Umbilical cord (tissue), 2 donors: ENCODE results near the gene CACNB4. TPM values are rescaled to one million over a fixed set of nuclear protein-coding genes. Genes with fewer than 3 reads are reported as not detected.
A peak's percentile ranks its signal among the peaks of the same experiment; 100 is the strongest.

Experiments used
- DNase-seq: peaks from one replicate; pipeline ENCODE4 v3.0.0-alpha.2; 2015; ENCODE audit warnings: low spot score
- total RNA-seq: library from RNA; depleted of rRNA; stranded (reverse); fragments of >200 nt; gene quantifications from one replicate; pipeline ENCODE4 v1.2.3, GENCODE V29; 2014; ENCODE audit warnings: low replicate concordance; ENCODE audit not compliant: insufficient read depth

CACNB4 gene
- total RNA-seq, 1 donor from 2014 or later: 40.2 TPM

DNA sequence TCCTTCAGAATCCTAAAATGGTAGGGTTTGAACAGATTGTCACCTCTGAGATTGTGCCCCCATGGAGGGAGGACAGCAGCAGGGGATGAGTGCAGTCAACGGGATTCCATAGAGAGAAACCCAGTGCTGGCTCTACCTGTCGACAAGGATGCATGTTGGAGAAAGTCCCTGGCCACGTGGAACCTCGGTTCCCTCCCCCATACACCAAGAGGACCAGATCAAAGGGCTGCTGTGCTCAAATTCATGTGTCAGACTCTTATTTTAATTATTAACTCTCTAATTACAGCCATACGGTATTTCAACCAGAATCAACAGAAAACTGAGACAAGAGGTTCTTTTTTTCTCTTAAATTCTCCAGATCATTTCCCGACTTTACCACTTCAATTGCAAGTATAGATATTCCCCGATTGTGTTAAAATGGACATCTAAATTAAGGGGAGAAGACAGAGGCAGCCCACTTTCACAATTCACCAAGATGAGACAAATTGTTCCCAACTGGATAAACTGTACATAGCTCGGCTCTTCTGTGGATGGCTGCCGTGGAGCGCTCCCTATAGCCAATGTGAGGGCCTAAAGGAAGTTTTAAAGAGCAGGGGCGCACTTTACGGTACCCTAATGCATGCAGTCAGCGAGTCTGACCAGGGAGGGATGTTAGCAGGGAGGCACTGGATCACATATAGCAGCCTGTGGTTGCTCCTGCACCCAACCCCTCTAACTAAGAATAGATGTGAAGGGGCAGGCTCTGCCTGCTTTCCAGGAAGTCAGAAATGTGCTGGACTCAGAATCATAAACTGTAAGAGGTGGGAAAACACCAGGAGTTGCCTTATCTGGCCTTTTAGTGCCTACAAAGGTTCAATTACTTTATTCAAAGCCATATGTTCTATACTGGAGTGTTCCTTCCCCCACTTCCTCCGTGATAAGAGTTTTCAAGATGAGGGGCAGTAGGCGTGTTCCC, 123.1 kb downstream of the CACNB4 start:
- DNase-seq: no peak

DNA sequence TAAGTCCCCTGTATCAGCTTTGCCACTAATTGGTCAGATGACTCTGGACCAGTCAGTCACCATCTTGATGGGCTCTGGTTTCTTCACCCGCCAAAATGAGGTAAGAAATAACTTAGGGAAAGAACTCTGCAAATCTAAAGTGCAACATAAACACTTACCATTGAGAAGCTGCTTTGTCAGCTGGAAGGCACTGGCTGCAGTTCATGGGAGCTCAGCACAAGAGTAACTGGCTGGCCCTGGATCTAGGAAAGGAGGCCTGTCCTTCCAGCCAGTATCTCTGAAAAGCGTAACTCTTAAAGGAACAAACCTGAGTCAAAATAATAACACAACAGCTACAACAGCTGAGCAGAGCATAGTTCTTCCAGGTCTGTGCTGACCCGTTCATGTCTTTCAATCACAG, 123.9 kb downstream of the CACNB4 start:
- peak; percentile 77 for DNase-seq

DNA sequence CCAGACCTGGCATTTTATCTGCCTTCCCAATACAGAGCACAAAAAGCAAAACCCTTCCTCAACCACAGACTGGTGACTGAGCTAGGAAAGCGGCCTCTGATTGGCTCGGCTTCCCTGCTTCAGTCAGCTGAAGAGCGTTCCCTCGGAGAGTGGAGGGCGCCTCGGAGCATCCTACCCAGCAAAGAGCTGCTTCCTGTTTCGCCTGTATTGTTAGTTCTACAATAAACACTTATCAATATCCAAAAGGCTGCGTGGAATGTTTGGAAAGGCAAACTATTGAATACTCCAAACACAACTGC, 125.0 kb downstream of the CACNB4 start:
- DNase-seq: peak; percentile 90

DNA sequence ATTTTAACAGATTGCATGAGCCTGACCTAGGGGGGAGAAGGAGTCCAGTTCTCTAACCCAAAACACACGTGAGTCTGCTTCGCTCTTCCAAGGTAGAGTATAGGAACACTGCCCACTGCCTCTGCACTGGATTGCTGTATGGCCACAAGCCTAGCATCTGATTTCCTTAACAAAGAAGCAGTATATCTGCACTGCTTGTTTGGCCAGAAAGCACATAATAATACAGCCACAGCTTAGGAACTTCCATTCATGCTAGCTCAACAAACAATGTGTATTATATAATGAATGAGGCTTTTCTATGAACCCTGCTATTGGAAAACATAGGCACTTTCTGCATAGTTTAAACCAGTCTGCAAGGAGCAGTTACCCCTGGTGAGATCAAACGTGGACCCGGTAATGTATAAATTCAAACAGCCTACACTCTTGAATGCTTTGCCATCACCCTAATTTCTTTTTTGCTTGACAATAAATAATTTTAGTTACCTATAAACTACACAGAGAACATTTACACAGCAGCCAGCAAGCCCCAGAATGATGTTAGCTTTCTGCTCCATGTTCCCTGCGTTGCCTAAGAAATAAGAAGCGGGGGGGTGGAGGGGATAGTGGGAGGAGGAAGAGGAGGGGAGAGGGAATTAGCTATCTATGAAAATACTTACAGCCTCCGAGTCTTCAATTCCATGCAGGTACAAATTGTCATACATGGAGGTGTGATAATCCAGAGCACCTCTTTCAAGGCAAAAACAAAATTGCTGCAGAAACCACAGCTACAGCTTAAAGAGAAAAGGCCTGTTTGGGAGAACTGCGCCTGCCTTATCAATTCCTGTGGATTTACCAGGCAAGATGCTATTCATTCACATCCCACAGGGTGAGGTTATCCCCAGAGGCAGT, 125.6 kb downstream of the CACNB4 start:
- no peak for DNase-seq

DNA sequence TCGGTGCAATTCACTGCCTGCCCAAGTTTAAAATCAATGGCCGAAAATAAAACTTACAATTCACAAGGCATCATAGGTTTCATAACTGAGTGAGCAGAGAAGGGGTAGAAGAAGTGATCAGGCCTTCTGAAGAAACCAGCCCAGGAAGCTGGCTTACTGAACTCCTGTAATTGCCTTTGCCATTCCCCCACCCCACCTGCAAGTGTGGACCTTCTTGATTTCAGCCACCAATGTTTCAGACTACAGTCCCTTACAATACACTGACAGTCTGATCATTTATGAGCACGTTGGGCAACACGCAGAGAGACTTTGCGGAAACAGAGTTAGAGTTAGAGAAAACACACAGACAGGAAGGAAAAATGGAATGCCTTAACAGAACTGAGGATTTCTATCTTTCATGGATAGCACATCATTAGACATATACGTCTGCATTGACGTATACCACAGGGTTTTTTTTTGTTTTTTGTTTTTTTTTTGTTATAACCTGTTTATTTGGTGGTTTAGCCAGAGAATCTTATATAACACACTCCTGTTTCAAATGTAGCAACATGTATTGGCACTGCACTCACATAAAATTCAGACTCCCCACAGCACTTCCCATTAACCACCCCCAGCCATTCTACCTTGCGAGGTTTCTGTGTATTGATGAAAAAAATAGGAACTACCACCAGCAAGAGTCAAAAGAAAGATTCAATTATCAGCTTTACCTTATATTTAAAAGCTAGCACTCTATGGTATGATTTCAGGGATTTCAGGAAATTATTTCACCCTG, 126.4 kb downstream of the CACNB4 start:
- DNase-seq: no peak

DNA sequence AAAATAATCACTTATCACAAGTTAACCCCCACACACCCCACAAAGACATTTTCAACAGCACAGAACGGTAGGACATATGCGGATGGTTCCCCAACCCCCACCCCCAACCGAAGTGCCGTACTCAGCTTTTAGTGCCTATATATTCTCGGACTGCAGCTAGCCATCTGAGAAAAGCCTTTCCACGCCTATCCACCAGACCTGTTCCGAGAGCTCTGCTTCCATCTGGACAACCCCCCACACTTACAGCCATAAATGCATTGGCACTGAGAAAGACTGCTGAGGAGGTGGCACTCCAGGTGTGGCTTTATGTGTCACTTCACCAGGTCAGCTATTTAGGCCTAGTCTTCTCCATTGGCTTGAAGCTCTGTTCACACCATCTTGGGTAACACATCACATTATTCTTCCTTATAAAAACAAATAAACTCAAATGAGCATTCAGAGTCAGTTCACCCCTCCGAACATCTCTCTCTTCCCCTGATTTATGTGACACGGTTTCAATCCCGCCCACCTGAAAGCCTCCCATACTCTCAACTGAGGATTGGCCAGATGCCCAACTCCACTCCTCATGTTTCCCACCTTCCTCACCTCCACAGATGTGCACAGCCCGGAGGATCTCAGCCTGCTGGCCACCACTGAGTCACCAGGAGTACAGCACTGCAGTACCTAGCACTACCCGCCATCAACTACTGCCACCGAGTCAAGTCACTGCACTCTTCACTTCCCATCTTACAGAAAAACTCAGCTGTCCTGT, 127.4 kb downstream of the CACNB4 start:
- no peak for DNase-seq

DNA sequence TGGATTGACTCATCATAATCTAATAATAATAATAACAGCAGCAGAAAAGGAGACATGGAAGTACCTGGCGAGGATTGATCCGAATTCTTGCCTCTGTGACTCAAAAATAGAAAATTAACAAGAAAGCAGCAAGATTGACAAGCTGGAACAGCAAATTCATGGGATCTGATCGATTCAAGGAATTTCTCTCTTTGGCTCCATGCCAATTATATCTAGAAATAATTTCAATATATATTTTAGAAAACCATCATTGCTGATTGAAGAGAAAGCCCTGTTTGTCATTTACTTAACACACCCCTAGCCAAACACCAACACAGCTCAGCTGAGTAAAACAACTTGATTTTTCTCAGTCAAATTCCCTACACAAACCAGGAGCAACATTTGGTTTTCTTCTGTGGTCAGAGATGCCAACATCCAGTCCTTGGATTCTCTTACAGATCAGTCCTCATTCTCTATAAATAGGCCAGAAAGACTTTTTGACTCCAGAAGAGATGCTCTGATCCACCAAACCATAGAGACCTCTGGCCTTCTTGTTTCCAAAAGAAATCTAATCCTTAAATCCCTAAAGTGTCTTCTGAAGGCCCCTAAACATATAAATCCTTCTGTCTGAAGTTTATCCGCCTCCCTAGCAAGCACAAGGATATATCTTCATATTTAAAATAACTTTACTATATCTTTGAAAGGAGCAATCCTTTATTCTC, 129.9 kb downstream of the CACNB4 start:
- peak; percentile 92 for DNase-seq

DNA sequence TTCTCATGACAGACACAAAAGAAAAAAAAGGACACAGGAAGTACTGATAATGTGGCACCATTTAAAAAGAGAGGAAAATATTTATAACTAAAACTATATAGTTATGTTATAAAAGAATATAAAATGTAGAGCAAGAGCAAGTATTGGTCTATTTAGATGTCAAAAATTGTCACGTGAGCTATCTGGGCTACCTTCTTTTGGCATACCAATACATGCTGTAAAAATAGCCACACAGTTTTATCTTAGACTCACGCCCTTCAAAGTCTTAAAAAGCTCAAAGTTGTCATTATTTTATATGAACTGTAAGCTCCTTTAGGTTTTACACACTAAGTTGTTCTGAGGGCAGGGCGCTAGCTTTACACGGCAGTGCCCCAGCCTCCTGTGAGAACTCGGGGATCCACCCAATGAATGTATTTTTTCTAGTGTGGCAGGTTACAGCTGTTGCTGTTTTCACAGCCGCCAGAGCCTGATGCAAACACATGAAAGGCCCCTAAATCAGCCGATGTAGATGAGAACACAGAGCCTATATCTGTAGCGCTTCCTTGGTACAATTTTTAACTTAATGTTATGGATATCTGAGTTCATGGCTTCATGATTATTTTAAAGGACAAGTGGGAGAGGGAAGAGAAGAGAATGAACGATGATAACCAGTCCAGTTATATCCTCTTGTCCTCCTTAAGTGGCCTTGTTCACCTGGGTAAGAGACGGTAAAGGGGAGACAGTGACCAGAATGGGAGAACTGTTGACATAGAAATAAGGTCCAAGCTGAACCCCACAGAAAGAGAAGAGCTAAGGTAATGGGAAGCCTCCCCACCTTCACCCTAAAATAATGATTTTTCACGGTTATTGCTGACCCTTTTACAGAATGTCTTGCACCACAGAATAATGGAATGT, 130.8 kb downstream of the CACNB4 start:
- DNase-seq: peak; percentile 94

DNA sequence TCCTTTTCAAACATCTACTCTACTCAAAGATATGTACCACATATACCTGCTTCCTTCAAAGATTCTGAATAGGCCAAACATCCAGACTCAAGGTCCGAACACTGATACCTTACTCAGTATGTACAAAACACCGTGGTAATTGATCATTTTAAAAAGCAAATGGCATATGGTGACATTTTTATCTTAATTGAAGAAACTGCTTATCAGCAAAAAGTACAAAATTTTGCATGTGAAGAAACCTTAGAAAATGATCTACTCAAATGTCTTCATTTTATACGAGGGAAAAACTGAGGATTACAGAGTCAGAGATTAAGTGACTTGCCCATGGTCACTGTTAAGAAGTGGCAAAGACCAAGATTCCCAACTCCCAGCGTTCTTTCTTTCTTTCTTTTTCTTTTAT, 133.0 kb downstream of the CACNB4 start:
- no peak for DNase-seq

DNA sequence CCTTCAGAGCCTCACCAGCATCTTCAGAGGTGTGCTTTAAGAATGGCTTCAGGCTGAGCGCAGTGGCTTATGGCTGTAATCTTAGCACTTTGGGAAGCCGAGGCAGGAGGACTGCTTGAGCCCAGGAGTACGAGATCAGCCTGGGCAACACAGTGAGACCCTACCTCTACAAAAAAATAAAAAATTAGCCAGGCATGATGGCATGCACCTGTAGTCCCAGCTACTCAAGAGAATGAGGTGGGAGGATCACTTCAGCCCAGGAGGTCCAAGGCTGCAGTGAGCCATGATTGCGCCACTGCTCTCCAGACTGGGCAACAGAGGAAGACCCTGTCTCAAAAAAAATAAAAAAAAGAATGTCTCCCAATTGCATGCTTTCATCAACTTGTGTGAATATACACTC, 137.3 kb downstream of the CACNB4 start:
- DNase-seq: no peak

DNA sequence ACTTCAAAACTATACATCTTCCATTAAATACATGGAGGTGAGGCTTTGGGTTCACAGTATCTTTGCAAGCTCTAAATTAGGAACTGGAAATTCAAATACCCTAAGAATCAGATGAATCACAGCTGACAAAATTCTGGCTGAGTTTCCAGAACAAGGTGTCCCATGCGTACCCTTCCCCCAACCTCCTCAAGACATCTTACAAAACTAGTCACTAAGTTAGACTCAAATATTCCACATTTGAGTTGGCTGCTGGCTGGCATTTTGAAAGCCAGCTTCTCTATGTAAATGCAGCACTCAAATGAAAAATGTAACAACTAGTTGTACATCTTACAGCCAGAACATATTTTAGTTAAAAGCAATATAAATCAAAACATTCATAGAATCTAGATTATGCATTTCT, 139.6 kb downstream of the CACNB4 start:
- no peak for DNase-seq

DNA sequence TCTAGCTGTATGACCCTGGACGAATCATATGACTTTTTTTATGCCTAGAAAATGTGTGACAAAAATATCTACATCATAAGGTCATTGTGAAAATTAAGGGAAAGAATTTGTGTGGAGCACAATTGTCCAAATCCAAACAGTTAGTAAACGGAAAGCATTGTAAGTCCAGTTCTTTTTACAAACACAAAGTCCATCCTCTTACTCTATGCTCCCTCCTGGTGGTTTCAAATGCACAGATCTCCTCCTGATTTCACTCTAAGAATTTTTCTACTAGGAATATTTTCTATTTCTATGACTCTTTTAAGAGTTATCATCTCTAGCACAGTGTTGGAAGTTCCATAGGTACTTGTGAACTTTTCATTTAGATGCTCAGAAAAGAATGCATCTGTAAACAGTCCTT, 145.4 kb downstream of the CACNB4 start:
- no peak for DNase-seq

DNA sequence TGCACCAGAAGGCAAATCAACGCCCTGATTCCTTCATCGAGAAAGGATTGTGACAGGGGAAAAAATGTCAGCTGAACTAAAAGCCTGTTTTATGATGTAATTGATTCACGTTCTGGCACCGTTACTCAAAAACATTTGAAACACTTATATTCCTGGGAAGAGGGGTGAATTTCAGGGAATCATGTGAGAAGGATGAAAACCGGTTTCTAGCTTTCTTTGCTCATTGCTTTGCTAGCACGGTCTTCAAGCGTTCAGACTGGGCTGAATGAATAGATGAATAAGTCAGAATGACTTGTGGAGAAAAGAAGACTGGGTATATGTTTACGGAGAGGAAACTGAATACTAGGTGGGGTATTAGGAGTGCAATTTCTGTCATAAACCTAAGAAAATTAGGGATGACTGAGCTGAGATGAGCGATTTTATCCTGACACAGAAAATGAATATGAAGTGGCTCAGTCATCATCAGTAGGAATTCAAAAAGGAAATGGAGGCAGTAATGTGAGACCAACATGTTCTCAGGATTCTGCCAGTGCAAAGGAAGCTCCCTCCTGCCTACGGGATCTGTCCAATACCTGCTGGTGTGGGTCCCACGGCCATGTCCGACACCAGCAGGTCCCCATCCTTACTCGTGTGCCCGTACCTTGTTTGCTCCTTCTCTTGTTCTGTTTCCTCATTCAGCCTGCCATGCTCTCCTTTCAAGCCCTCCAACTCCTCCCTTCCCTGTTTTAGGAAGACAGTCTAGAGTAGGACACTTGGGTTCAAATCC, 146.0 kb downstream of the CACNB4 start:
- DNase-seq: no peak

DNA sequence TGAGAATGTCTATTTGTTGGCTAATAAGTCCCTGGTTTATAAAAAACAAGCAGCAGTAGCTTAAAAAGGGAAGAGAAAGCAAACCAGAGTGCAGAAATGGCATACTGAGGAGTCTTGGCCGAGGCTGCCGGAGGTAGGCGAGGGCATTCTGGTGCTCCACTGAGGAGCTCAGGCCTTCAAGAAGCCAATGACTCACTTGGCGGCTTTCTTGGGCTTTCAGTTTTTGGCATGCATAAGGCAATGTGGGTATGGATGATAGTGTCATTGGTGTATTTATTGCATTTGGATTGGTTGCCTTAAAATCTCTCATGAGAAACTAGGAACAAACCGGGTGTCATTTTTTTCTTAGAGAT, 151.1 kb downstream of the CACNB4 start:
- peak; percentile 47 for DNase-seq

DNA sequence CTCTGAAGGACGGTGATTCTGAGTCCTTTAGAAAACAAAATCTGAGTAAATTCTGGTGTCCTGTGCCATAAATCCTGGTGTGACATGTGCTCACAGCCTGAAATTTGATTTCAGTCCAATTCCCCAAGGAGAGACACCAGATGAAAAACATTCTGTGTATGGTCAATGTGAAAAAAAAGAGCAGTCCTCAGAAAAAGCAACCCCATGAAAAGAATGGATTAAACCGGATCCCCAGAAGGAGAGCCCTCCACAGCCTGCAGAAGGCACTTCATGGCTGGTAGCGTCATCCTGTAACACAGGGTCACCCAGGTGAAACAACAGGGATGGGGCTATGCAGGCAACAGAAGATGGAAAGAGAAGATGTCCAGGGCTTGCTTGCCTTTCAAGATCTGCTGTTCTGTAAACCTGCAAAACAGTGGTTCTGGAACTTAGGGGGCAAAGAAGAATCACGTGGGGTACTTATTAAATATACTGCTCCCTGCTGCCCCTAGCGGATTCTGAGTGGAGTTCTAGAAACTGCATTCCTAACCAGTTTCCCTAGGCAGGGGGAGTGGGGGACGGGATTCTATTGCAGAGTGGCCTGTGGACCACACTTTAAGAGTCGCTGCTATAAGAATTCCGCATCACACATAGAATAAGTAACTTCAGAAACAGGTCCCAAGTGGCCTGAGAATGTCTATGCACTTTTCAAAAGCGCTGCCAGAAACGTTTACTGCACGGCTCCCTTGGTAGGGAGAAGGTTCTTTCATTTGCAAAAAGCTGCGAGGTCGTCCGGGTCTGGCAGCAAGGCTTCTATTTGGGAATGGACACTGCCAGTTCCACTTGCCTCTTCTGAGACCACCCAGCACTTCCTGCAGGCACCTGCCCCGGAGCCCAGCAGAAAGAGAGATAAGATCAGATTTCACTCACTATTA, 151.7 kb downstream of the CACNB4 start:
- DNase-seq: peak; percentile 47

DNA sequence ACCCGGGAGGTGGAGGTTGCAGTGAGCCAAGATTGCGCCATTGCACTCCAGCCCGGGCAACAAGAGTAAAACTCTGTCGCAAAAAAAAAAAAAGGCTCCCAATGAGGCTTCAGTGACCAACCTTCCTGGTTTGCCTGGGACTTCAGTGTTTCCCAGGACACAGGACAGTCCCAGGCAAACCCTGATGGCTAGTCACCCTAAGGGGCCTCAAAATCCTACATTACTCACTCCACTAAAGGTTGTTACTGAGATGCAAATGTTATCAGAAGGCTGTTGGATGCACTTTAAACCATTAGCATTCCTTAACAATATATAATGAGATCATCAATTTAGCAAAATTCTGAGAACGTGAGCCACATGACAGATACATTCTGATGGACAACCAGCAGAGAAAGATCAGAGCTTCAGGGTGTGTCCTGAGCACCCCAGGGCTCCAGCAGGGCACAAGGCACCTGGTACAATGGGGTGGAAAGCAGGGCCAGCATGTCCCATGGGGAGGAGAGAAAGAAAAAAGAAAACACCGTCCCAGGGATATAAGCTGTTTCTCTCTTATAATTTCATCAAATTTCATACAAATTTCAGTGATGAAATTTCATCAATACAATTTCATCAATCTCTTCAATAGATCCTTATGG, 152.5 kb downstream of the CACNB4 start:
- DNase-seq: no peak

DNA sequence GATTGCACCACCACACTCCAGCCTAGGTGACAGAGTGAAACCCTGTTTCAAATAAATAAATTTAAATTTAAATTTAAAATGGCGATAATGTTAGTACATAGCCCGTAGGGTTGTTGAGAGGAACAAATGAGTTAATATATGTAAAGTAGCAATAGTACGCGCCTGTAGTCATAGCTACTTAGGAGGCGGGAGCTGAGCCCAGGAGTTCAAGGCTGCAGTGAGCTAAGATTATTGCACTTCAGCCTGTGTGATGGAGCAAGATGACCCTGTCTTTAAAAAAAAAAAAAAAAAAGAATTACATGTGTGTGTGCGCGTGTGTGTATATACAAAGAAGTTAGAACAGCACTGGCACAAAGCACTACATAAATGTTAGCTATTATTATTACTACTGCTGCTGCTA, 153.2 kb downstream of the CACNB4 start:
- DNase-seq: no peak
